HepG2 (cell line): ENCODE results near the gene YWHAQ. TPM values are rescaled to one million over a fixed set of nuclear protein-coding genes. Genes with fewer than 3 reads are reported as not detected.
A peak's percentile ranks its signal among the peaks of the same experiment; 100 is the strongest.

ENCODE experiments used
- ATAC-seq: fragments of 200-7000 bp; cut with Tn5 transposase; 3 replicates; pipeline ENCODE4 v1.9.1; 2020; ENCODE audit warnings: mild to moderate bottlenecking, moderate library complexity
- BruUV-seq: library from RNA; stranded (reverse); fragments of 400-500 nt; replicated peaks from 2 replicates; lab custom pipeline; 2021; lab: Mats Ljungman, UMichigan
- CTCF ChIA-PET: fragments of 300-600 bp; formaldehyde crosslinking; extraction: SDS; loops from one replicate; lab custom pipeline; 2021; ENCODE audit warnings: low total read pairs, inconsistent platforms, low intra/inter-chr PET ratio; lab: Yijun Ruan, JAX
- POLR2A ChIA-PET: fragments of 350-600 bp; sonication (Branson Sonifier 250); formaldehyde crosslinking; loops from one replicate; lab custom pipeline; 2020; ENCODE audit warnings: antibody characterized with exemption, inconsistent platforms; lab: Yijun Ruan, JAX
- DNase-seq: peaks from one replicate; pipeline ENCODE4 v3.0.0-alpha.2; 2015; ENCODE audit warnings: low spot score
- FAIRE-seq: peaks from 3 replicates; lab custom pipeline; 2011; peaks lifted over from hg19 to GRCh38; lab: Jason Lieb, UNC
- H2AFZ ChIP-seq: one replicate; pipeline ENCODE4 v1.6.1; 2011; ENCODE audit warnings: low read length, inconsistent platforms
- H3K27ac ChIP-seq: fragments of 300-600 bp; 3 replicates; pipeline ENCODE4 v1.8.0; 2011; ENCODE audit warnings: mixed run types, mild to moderate bottlenecking, mixed read lengths, low read length, inconsistent platforms; ENCODE audit not compliant: insufficient read depth; ENCODE audit errors: extremely low read length
- H3K27me3 ChIP-seq, 2 experiments: fragments of 200-600 bp in 1 of 2; 2 replicates in 1 of 2; 3 replicates in 1 of 2; pipeline versions ENCODE4 v1.6.0 to v1.8.0; 2011; ENCODE audit warnings: low read length in 2 of 2, mild to moderate bottlenecking in 2 of 2, moderate library complexity in 2 of 2, inconsistent platforms in 1 of 2; ENCODE audit not compliant: insufficient read depth in 2 of 2, control insufficient read depth in 1 of 2
- H3K36me3 ChIP-seq, 2 experiments: fragments of 200-600 bp in 1 of 2; replicated peaks in 1 of 2; 2 replicates in 1 of 2; 3 replicates in 1 of 2; pipeline versions ENCODE4 v1.5.1 to v1.8.0; 2011; ENCODE audit warnings: low read length in 2 of 2, inconsistent platforms in 1 of 2; ENCODE audit not compliant: insufficient read depth in 2 of 2, control insufficient read depth in 1 of 2
- H3K4me1 ChIP-seq: 2 replicates; pipeline ENCODE4 v1.5.1; 2012; ENCODE audit warnings: low read length, inconsistent platforms; ENCODE audit not compliant: insufficient read depth
- H3K4me2 ChIP-seq: 2 replicates; pipeline ENCODE4 v1.6.0; 2011; ENCODE audit warnings: low read depth, low read length, inconsistent platforms
- H3K4me3 ChIP-seq, 3 experiments: fragments of 200-600 bp in 1 of 3; sonication (generic), shearing (Covaris generic) in 1 of 3; replicated peaks in 1 of 3; 2 replicates each; pipeline ENCODE4 v1.5.1; 2011 to 2016; ENCODE audit warnings: low read length in 3 of 3, inconsistent platforms in 2 of 3, low read depth in 2 of 3, mild to moderate bottlenecking in 2 of 3, control low read depth in 1 of 3, mixed read lengths in 1 of 3; ENCODE audit not compliant: insufficient read depth in 1 of 3
- H3K79me2 ChIP-seq: one replicate; pipeline ENCODE4 v1.6.1; 2011; ENCODE audit warnings: low read length, inconsistent platforms; ENCODE audit not compliant: insufficient read depth
- H3K9ac ChIP-seq: 2 replicates; pipeline ENCODE4 v1.6.0; 2011; ENCODE audit warnings: mild to moderate bottlenecking, low read depth, low read length, inconsistent platforms; ENCODE audit not compliant: insufficient read depth
- H3K9me3 ChIP-seq: 2 replicates; pipeline ENCODE4 v1.5.1; 2012; ENCODE audit warnings: mild to moderate bottlenecking, low read length
- H4K20me1 ChIP-seq: 2 replicates; pipeline ENCODE4 v1.6.0; 2011; ENCODE audit warnings: inconsistent platforms, mild to moderate bottlenecking, low read length, moderate library complexity; ENCODE audit not compliant: insufficient read depth
- ELF1 ChIP-seq: sonication (generic); formaldehyde crosslinking; IDR thresholded peaks from 2 replicates; pipeline ENCODE4 v1.4.0; 2020; ENCODE audit warnings: missing genetic modification reagents
- GABPB1 ChIP-seq: IDR thresholded peaks from 2 replicates; pipeline ENCODE4 v1.6.1; 2016; ENCODE audit warnings: mild to moderate bottlenecking, missing genetic modification reagents, moderate library complexity, missing compliant biosample characterization
- HNF1A ChIP-seq, 2 experiments: sonication (generic) in 1 of 2; formaldehyde crosslinking in 1 of 2; IDR thresholded peaks; 2 replicates each; pipeline versions ENCODE4 v1.4.0 to v1.6.1; 2016 to 2020; ENCODE audit warnings: borderline replicate concordance in 1 of 2, low read depth in 1 of 2, mild to moderate bottlenecking in 1 of 2, missing genetic modification reagents in 1 of 2
- KDM2A ChIP-seq: sonication (generic); formaldehyde crosslinking; IDR thresholded peaks from 2 replicates; pipeline ENCODE4 v1.4.0; 2020; ENCODE audit warnings: low read depth, missing genetic modification reagents, borderline replicate concordance
- PATZ1 ChIP-seq: sonication (generic); formaldehyde crosslinking; IDR thresholded peaks from 2 replicates; pipeline ENCODE4 v1.4.0; 2020; ENCODE audit warnings: missing genetic modification reagents
- ZMAT5 ChIP-seq: sonication (generic); formaldehyde crosslinking; IDR thresholded peaks from 2 replicates; pipeline ENCODE4 v1.5.0; 2020; ENCODE audit warnings: mild to moderate bottlenecking, low read depth, missing genetic modification reagents, borderline replicate concordance
- ZMYM3 ChIP-seq: sonication (generic); formaldehyde crosslinking; IDR thresholded peaks from 2 replicates; pipeline ENCODE4 v1.5.1; 2020; ENCODE audit warnings: mild to moderate bottlenecking, missing genetic modification reagents
- ZNF570 ChIP-seq: sonication (generic); formaldehyde crosslinking; IDR thresholded peaks from 2 replicates; pipeline ENCODE4 v1.4.0; 2020; ENCODE audit warnings: mild to moderate bottlenecking, missing genetic modification reagents, borderline replicate concordance
- ZNF800 ChIP-seq: sonication (generic); formaldehyde crosslinking; IDR thresholded peaks from 2 replicates; pipeline ENCODE4 v1.4.0; 2020; ENCODE audit warnings: missing genetic modification reagents
- ZNF850 ChIP-seq: sonication (generic); formaldehyde crosslinking; conservative IDR thresholded peaks from 2 replicates; pipeline ENCODE4 v1.9.0; 2021; ENCODE audit warnings: mild to moderate bottlenecking, missing genetic modification reagents
- ZNF883 ChIP-seq: sonication (generic); formaldehyde crosslinking; IDR thresholded peaks from 2 replicates; pipeline ENCODE4 v1.5.1; 2020; ENCODE audit warnings: mild to moderate bottlenecking, missing genetic modification reagents; ENCODE audit errors: not compliant biosample characterization
- ZNF891 ChIP-seq: sonication (generic); formaldehyde crosslinking; IDR thresholded peaks from 2 replicates; pipeline ENCODE4 v1.5.0; 2020; ENCODE audit warnings: mild to moderate bottlenecking, missing genetic modification reagents
- ZZZ3 ChIP-seq: sonication (generic); formaldehyde crosslinking; IDR thresholded peaks from 2 replicates; pipeline ENCODE4 v1.4.0; 2020; ENCODE audit warnings: missing genetic modification reagents, mild to moderate bottlenecking, borderline replicate concordance
- WGBS: methylation state at CpG from one replicate; pipeline ENCODE4 v1.1.6; 2017; ENCODE audit warnings: low lambda C conversion rate; 5-methylcytosine and 5-hydroxymethylcytosine counted together
- in situ Hi-C: cut with HindIII; loops from 2 replicates; pipeline ENCODE4 v1.10.0; 2017; ENCODE audit warnings: low pct_unique_long_range_greater_than_20kb; ENCODE audit not compliant: extremely low pct_ligation_motif_present
- intact Hi-C: fragments of 100-400 bp; cut with micrococcal nuclease; formaldehyde crosslinking; loops from one replicate; pipeline ENCODE4 v1.10.0; 2022; ENCODE audit not compliant: unreplicated experiment
- polyA plus RNA-seq, 8 experiments: library from polyadenylated mRNA; depleted of rRNA in 3 of 8; stranded (reverse) in 7 of 8; unstranded in 1 of 8; fragments of >200 nt; fragmentation: Illumina TruSeq in 4 of 8; extraction: Trizol in 4 of 8; gene quantifications; 2 replicates each; pipeline versions ENCODE4 v1.2.1 to v1.2.3, GENCODE V29; 2011 to 2016; ENCODE audit warnings: low read depth in 4 of 8, missing spikeins in 1 of 8, mixed read lengths in 1 of 8; ENCODE audit not compliant: insufficient read depth in 1 of 8
- total RNA-seq, 5 experiments: library from RNA; depleted of rRNA; stranded (reverse); fragments of >200 nt; fragmentation: Illumina TruSeq; extraction: Trizol; gene quantifications; 2 replicates each; pipeline ENCODE4 v1.2.3, GENCODE V29; 2016; ENCODE audit warnings: low read depth in 1 of 5

YWHAQ gene
- total and polyA plus RNA-seq, 2 of the 13 experiments (the other 11 are each of a cell fraction or from before 2014, with no cell fraction given), result 160 to 304 TPM

- peaks cover 36% of the 10 kb centered on the region for H3K4me1 ChIP-seq
- CTCF ChIA-PET, result no interaction called here
- peak; percentile 96 for ATAC-seq
- in situ Hi-C loops, result no loop called here
- H2AFZ ChIP-seq, result peak within 1 kb of the TSS; percentile 68
- BruUV-seq, result no TSS peak
- no peaks in the 10 kb centered on the region for H3K9me3 ChIP-seq
- intact Hi-C loops, result loop anchor here (2.0 to 5.0 kb wide), 4 partner anchors 75 to 217 kb away; partner anchors contain the start of genes CPSF3, ITGB1BP1 and YWHAQ
- H4K20me1 ChIP-seq, result peaks cover 3% of the 10 kb centered on the region; the same call in 1 of the 2 replicates
- POLR2A ChIA-PET, result interaction anchor here (0.6 to 4.2 kb wide), 33 partner anchors 9 to 894 kb away, joined by 3 to 70 read pairs (median 4); partner anchors contain the start of genes CPSF3, ITGB1BP1, TAF1B and YWHAQ
- no peaks in the 10 kb centered on the region; a peak in 1 of 5 replicates for H3K27me3 ChIP-seq
- H3K4me3 ChIP-seq, result peak within 1 kb of the TSS; percentile 79 to 96 (median 88)
- H3K36me3 ChIP-seq, result no peaks in the 10 kb centered on the region
- WGBS, result under 1% methylated on average over 48 of the region's 73 CpGs
- peak within 1 kb of the TSS; percentile 92 for H3K4me2 ChIP-seq
- DNase-seq, result peak; percentile 95
- H3K79me2 ChIP-seq, result peaks cover 54% of the 10 kb centered on the region
- no peak for FAIRE-seq
- H3K9ac ChIP-seq, result peak within 1 kb of the TSS; percentile 97
- H3K27ac ChIP-seq, result peak within 1 kb of the TSS; percentile 98
- TF ChIP-seq ZNF891 (CRISPR knock-in tag) (peak; percentile 92), KDM2A (peak; percentile 92), ZNF800 (peak; percentile 21; the same call in 1 of the 2 replicates), ZNF570 (CRISPR knock-in tag) (no peak), HNF1A (IDR thresholded peaks at IDR 0.05; ENCODE audit: low read depth) (peak; percentile 45; the same call in 1 of the 2 replicates), HNF1A (CRISPR knock-in tag; IDR thresholded peaks at IDR 0.05; ENCODE audit: borderline replicate concordance) (peak; percentile 85), ZNF850 (peak; percentile 97), ZNF883 (peak; percentile 93), ZMYM3 (CRISPR knock-in tag) (no peak), ELF1 (CRISPR knock-in tag) (peak; percentile 85), PATZ1 (CRISPR knock-in tag) (peak; percentile 93), ZZZ3 (CRISPR knock-in tag) (no peak; the same call in none of the 2 replicates), ZMAT5 (no peak), GABPB1 (CRISPR knock-in tag) (peak; percentile 95)
Measured at GRCh38 chr2:9555297-9556120, 75.3 kb downstream of the YWHAQ start, which contains the start of gene ADAM17. TSS of gene ADAM17 (minus strand) at chr2:9555830. CDS start at chr2:9555605, 225 bp downstream.
